Colonic mucosa (tissue), 4 donors: Measurements from ENCODE around the gene AZIN2. TPM values are rescaled to one million over a fixed set of nuclear protein-coding genes. Genes with fewer than 3 reads are reported as not detected.
"Not testable (repeated sequence)": the region's sequence is repeated elsewhere in the genome, so short reads cannot be mapped to it uniquely, and the experiment has no call there.

ENCODE experiments used
- DNase-seq: peaks from one replicate; pipeline ENCODE4 v3.0.0-alpha.2; 2020
- H3K27ac ChIP-seq: fragments of 200-600 bp; one replicate; pipeline ENCODE4 v1.8.0; 2021
- H3K27me3 ChIP-seq: fragments of 200-600 bp; one replicate; pipeline ENCODE4 v1.8.0; 2021
- H3K36me3 ChIP-seq: fragments of 200-600 bp; one replicate; pipeline ENCODE4 v1.8.0; 2021
- H3K4me1 ChIP-seq: fragments of 200-600 bp; one replicate; pipeline ENCODE4 v1.8.0; 2021; ENCODE audit warnings: mild to moderate bottlenecking
- H3K4me3 ChIP-seq: fragments of 200-600 bp; one replicate; pipeline ENCODE4 v1.8.0; 2021
- H3K9ac ChIP-seq, 2 donors: one replicate each; pipeline ENCODE4 v1.7.0; 2013; ENCODE audit warnings: control low read depth in 2 of 2, low read depth in 2 of 2, low read length in 2 of 2
- H3K9me3 ChIP-seq: fragments of 200-600 bp; one replicate; pipeline ENCODE4 v1.8.0; 2021
- CTCF ChIP-seq: fragments of 200-600 bp; IDR thresholded peaks from one replicate; pipeline ENCODE4 v1.8.0; 2022; ENCODE audit warnings: antibody characterized with exemption, mild to moderate bottlenecking
- intact Hi-C: fragments of 100-400 bp; cut with DNase I; formaldehyde crosslinking; loops from one replicate; pipeline ENCODE4 v1.14.1; 2022
- total RNA-seq, 2 donors: library from RNA; stranded (reverse); fragmentation: NEBNext Ultra II Directional in 1 of 2; extraction: Animal tissue kit (Norgen Biotek cat#: 25700) in 1 of 2; gene quantifications; one replicate each; pipeline ENCODE4 v1.2.1, GENCODE V29; 2021
- donor health status: healthy.
- donor health status: DM: no; HTN: no; CAD: no.
- donor health status: DM: no; HTN: no; CAD: no.

Gene AZIN2
- total RNA-seq, 2 donors from 2014 or later: 10.2 to 21.4 TPM

GRCh38 chr1:33120436-33121231 lies 39.7 kb downstream of the AZIN2 start:
- H3K27me3 ChIP-seq: no peaks in the 10 kb centered on the region
- no peak for TF ChIP-seq CTCF
- H3K27ac ChIP-seq: no peak overlapping the region
- H3K36me3 ChIP-seq: no peaks in the 10 kb centered on the region
- DNase-seq: no peak
- H3K9me3 ChIP-seq: no peaks in the 10 kb centered on the region
- no peak overlapping the region for H3K4me3 ChIP-seq
- intact Hi-C loops: no loop called here
- no peak overlapping the region for H3K9ac ChIP-seq
- H3K4me1 ChIP-seq: no peaks in the 10 kb centered on the region

- Histone ChIP-seq H3K36me3 (no peaks in the 10 kb centered on the region), H3K27me3 (no peaks in the 10 kb centered on the region), H3K9ac (no peak overlapping the region), H3K4me3 (no peak overlapping the region), H3K9me3 (no peaks in the 10 kb centered on the region), H3K4me1 (peaks cover 2% of the 10 kb centered on the region), H3K27ac (no peak overlapping the region)
- intact Hi-C loops: no loop called here
- TF ChIP-seq CTCF: no peak
- no peak for DNase-seq
These were observed 40.8 kb downstream of the AZIN2 start for GRCh38 chr1:33121728-33122127.

GRCh38 chr1:33122483-33123178 lies 41.7 kb downstream of the AZIN2 start:
- Histone ChIP-seq H3K27ac (no peak overlapping the region), H3K4me3 (no peak overlapping the region), H3K9me3 (no peaks in the 10 kb centered on the region), H3K27me3 (no peaks in the 10 kb centered on the region), H3K9ac (no peak overlapping the region), H3K4me1 (peaks cover 2% of the 10 kb centered on the region), H3K36me3 (no peaks in the 10 kb centered on the region)
- DNase-seq: no peak
- TF ChIP-seq CTCF: no peak
- intact Hi-C loops: no loop called here

- intact Hi-C loops: no loop called here
- TF ChIP-seq CTCF: no peak
- Histone ChIP-seq H3K36me3 (no peaks in the 10 kb centered on the region), H3K27me3 (no peaks in the 10 kb centered on the region), H3K4me3 (no peak overlapping the region), H3K27ac (no peak overlapping the region), H3K9ac (no peak overlapping the region), H3K9me3 (no peaks in the 10 kb centered on the region), H3K4me1 (peaks cover 2% of the 10 kb centered on the region)
- no peak for DNase-seq
These were observed 42.3 kb downstream of the AZIN2 start for GRCh38 chr1:33123266-33123665.

GRCh38 chr1:33124647-33125046 lies 43.7 kb downstream of the AZIN2 start:
- H3K4me1 ChIP-seq, H3K4me3 ChIP-seq, H3K36me3 ChIP-seq, H3K9me3 ChIP-seq, H3K9ac ChIP-seq, intact Hi-C loops, H3K27me3 ChIP-seq, DNase-seq, H3K27ac ChIP-seq: not testable (repeated sequence)
